Measurements from ENCODE around the gene C1QTNF3. TPM values are rescaled to one million over a fixed set of nuclear protein-coding genes. Genes with fewer than 3 reads are reported as not detected.

C1QTNF3 gene
- total RNA-seq, 1 donor from 2014 or later, result 9.8 TPM

DNA sequence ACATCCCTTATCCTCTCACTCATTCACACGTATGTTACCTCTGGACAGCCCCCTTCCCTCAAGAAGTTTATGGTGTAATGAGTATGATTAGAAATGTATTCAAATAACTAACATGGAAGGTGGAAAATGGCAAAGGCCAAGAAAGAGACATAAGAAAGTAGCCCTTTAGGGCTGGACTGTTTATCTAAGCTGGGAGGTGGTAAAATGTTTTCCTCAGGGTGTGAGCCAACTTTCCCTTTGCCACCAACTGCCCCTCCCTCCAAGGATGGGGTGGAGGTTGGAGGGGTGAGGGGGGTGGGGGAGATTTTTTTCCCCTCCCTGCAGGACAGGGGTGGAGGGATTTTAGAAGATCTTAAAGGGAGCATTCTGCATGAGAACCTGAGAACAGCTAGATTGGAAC, 66.7 kb downstream of the C1QTNF3 start:
- Mint-ChIP-seq H3K27ac (no peak overlapping the region), H3K4me3 (no peak overlapping the region), H3K4me1 (peaks cover 5% of the 10 kb centered on the region), H3K27me3 (ENCODE audit: low read depth) (peaks cover 9% of the 10 kb centered on the region), H3K36me3 (no peaks in the 10 kb centered on the region), H3K9me3 (no peaks in the 10 kb centered on the region)
- TF ChIP-seq, protein P1, sequence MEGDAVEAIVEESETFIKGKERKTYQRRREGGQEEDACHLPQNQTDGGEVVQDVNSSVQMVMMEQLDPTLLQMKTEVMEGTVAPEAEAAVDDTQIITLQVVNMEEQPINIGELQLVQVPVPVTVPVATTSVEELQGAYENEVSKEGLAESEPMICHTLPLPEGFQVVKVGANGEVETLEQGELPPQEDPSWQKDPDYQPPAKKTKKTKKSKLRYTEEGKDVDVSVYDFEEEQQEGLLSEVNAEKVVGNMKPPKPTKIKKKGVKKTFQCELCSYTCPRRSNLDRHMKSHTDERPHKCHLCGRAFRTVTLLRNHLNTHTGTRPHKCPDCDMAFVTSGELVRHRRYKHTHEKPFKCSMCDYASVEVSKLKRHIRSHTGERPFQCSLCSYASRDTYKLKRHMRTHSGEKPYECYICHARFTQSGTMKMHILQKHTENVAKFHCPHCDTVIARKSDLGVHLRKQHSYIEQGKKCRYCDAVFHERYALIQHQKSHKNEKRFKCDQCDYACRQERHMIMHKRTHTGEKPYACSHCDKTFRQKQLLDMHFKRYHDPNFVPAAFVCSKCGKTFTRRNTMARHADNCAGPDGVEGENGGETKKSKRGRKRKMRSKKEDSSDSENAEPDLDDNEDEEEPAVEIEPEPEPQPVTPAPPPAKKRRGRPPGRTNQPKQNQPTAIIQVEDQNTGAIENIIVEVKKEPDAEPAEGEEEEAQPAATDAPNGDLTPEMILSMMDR (IDR thresholded peaks at IDR 0.05; ENCODE audit: unreplicated experiment), result no peak
- DNase-seq (ENCODE audit: low spot score in 2 of 2, unreplicated experiment in 2 of 2), result no peak

DNA sequence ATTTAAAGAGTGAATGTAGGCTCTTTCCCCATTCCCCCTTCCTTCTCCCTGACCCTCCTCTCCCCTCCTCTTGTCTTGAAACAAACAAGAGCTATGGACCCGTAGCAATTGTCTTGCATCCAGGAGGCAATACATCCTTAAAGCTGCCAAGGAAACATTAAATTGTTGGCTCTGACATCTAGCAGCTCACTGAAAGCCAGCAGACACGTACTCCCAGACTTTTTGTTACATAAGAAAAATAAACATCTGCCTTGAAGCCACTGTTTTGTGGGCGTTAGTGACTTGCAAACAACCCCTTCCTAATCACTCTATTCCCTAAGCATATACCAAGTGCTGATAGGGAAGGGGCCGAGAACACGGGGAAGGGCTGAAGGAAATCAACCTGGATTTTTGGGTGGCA, 67.2 kb downstream of the C1QTNF3 start:
- no peak overlapping the region for H3K27ac Mint-ChIP-seq
- H3K27me3 Mint-ChIP-seq (ENCODE audit: low read depth), result peaks cover 9% of the 10 kb centered on the region
- H3K4me1 Mint-ChIP-seq, result peaks cover 5% of the 10 kb centered on the region
- TF ChIP-seq, protein P1 (IDR thresholded peaks at IDR 0.05; ENCODE audit: unreplicated experiment), result no peak
- H3K36me3 Mint-ChIP-seq, result no peaks in the 10 kb centered on the region
- H3K4me3 Mint-ChIP-seq, result no peak overlapping the region
- DNase-seq (ENCODE audit: low spot score in 2 of 2, unreplicated experiment in 2 of 2), result no peak
- H3K9me3 Mint-ChIP-seq, result no peaks in the 10 kb centered on the region

DNA sequence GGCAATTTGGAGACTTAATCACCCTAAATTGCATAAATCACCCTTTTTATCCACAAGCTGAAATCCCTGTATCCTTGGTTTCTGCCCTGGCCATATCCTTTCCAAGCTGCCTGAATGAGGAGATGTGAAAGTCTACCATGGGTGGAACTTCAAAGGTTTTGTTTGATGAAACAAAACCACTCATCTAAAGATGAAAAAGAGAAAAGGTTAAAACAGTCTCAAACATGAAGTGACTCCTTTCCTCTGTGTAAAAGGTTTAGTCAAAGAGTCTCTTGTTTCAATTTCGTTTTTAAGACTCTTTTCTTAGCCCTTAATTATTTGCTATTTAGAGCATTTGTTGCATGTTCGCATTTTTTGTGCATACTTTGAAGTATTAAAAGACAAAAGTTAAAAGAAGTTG, 69.7 kb downstream of the C1QTNF3 start:
- TF ChIP-seq, protein P1 (IDR thresholded peaks at IDR 0.05; ENCODE audit: unreplicated experiment), result no peak
- Mint-ChIP-seq H3K9me3 (no peaks in the 10 kb centered on the region), H3K27me3 (ENCODE audit: low read depth) (peaks cover 9% of the 10 kb centered on the region), H3K36me3 (no peaks in the 10 kb centered on the region), H3K27ac (no peak overlapping the region), H3K4me1 (peaks cover 6% of the 10 kb centered on the region), H3K4me3 (no peak overlapping the region)
- no peak for DNase-seq (ENCODE audit: low spot score in 2 of 2, unreplicated experiment in 2 of 2)

DNA sequence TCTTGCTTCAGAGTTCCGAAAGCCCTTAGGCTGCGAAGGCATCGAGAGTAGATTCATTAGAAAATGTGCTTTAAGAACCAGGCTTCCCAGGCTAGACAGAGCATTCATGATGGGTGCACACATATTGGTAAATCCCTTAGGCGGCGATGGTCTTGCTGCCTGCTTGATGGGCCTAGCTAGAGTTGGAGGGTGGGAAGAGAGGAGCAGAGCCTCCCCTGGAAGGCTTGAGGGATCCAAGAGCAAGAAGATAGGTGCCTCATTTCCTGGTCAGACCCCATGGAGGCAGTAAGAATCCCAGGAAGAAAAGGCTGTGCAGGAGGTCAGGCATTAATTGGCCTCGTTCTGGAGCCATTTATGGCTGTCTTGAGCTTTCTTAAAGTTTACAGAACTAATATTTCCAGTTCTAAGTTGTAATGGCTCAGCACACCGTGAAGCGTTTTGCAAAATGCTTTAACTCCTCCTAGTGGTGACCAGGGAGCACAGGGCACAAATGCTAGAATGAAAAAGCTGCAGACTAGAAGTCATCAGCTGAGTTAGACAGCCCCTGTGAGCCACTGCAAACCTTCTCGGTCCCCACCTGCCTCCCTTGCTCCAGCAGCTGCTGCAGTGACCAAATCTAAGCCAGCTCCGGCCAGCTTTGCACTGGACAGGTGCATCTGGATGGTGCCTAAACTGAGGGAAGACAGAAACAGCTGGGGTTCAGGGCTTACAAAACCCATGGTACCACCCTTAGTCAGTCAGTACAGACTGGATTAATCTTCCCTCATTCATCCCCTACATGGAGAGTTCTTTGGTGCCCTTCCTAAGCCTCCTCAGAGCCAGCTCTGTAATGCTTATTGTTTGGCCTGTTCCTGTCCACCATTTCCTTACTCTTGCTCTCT, 73.2 kb downstream of the C1QTNF3 start:
- Mint-ChIP-seq H3K4me3 (no peak overlapping the region), H3K27me3 (ENCODE audit: low read depth) (peaks cover 4% of the 10 kb centered on the region), H3K4me1 (peaks cover 7% of the 10 kb centered on the region), H3K27ac (no peak overlapping the region), H3K36me3 (no peaks in the 10 kb centered on the region), H3K9me3 (no peaks in the 10 kb centered on the region)
- no peak for DNase-seq (ENCODE audit: low spot score in 2 of 2, unreplicated experiment in 2 of 2)
- TF ChIP-seq, protein P1 (IDR thresholded peaks at IDR 0.05; ENCODE audit: unreplicated experiment), result peak; percentile 43

DNA sequence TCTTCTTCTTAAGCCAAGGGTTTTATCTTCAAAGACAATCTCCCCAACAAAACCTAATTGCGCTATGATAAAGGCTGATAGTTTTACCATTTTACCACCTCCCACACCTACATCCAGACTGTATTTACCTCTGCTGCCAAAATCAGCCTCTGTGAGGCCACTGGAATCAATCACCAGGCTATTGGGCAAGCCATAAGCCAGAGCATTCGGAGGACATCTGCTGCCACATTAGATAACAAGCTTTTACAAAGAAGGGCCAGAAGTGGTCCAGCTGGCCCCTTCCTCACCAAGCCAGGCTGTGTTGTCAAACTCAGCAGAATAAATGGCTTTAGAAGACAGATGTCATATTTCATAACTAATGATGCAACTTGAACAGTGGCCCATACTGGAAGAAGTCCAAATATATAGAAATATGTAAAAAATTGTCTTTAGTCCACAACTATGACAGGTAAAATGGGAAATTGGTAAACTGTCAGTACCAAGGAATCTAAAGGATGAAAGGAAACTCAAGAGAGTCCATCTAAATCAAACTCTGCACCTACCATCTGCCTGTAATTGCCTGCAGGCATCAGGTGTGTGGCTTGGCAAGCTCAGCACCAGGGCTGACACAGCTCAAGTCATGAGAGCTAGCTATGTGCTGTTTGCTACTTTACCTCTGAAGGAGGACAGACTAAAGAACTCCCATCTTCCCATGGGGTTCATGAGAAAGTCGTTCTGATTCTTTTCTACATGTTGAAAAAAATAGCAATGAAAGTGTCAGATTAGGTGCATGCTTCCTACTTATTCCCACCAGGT, 74.6 kb downstream of the C1QTNF3 start:
- Mint-ChIP-seq H3K4me1 (peaks cover 7% of the 10 kb centered on the region), H3K27ac (no peak overlapping the region), H3K9me3 (no peaks in the 10 kb centered on the region), H3K36me3 (no peaks in the 10 kb centered on the region), H3K27me3 (ENCODE audit: low read depth) (peaks cover 2% of the 10 kb centered on the region), H3K4me3 (no peak overlapping the region)
- TF ChIP-seq, protein P1 (IDR thresholded peaks at IDR 0.05; ENCODE audit: unreplicated experiment), result no peak
- DNase-seq (ENCODE audit: low spot score in 2 of 2, unreplicated experiment in 2 of 2), result no peak

Other genes starting within 250 kb of the C1QTNF3 start
- gene ADAMTS12, start 151.2 kb downstream of the C1QTNF3 start, total RNA-seq, result 13.5 to 14.0 TPM (median 13.9 TPM) in 3 replicates
- gene RXFP3, start 106.8 kb downstream of the C1QTNF3 start, total RNA-seq, result not detected in 3 replicates
- gene SLC45A2, start 58.5 kb downstream of the C1QTNF3 start, total RNA-seq, result 0.45 to 0.63 TPM (median 0.62 TPM) in 3 replicates
- 9.7 to 10.5 TPM (median 9.8 TPM) in 3 replicates for gene AMACR, start 35.2 kb downstream of the C1QTNF3 start, total RNA-seq

Measured in mesothelial cell of epicardium (in vitro differentiated cells).